HCT116 (cell line): Measurements from ENCODE around the gene RUNX2. TPM values are rescaled to one million over a fixed set of nuclear protein-coding genes. Genes with fewer than 3 reads are reported as not detected.

Experiments used
- ATAC-seq: fragments of 200-7000 bp; cut with Tn5 transposase; 2 replicates; pipeline ENCODE4 v1.9.1; 2020; ENCODE audit warnings: mild to moderate bottlenecking, moderate library complexity
- BruUV-seq: library from RNA; stranded (reverse); fragments of 400-500 nt; replicated peaks from 2 replicates; lab custom pipeline; 2021; lab: Mats Ljungman, UMichigan
- CTCF ChIA-PET: fragments of 300-600 bp; sonication (Branson Sonifier 250); formaldehyde crosslinking; loops from one replicate; lab custom pipeline; 2021; ENCODE audit warnings: antibody characterized with exemption; lab: Charles Lee
- POLR2A ChIA-PET: fragments of 300-600, 350-600 bp; sonication (Branson Sonifier 250); formaldehyde crosslinking; loops from one replicate; lab custom pipeline; 2021; ENCODE audit warnings: antibody characterized with exemption; lab: Charles Lee
- RAD21 ChIA-PET, 2 experiments: fragments of 300-600 bp; sonication (Branson Sonifier 250); formaldehyde crosslinking; loops; one replicate each; lab custom pipeline; 2023; ENCODE audit warnings: low total read pairs in 2 of 2; ENCODE audit not compliant: uncharacterized antibody in 2 of 2, unreplicated experiment in 2 of 2, low non-redundant PET in 1 of 2; lab: Charles Lee
- DNase-seq: peaks from one replicate; pipeline ENCODE4 v3.0.0-alpha.2; 2010; ENCODE audit warnings: low read depth, low spot score
- H2AFZ ChIP-seq: fragments of 200-600 bp; shearing (Covaris generic), sonication (generic); 2 replicates; pipeline ENCODE4 v1.6.1; 2017; ENCODE audit warnings: low read depth, mixed run types, mixed read lengths, antibody characterized with exemption, low read length; ENCODE audit not compliant: poor library complexity, severe bottlenecking
- H3K27ac ChIP-seq: 2 replicates; pipeline ENCODE4 v1.5.1; 2012; ENCODE audit warnings: low read depth, low read length
- H3K27me3 ChIP-seq: fragments of 200-600 bp; sonication (generic); 2 replicates; pipeline ENCODE4 v1.6.1; 2016; ENCODE audit warnings: mixed run types, low read length, mixed read lengths; ENCODE audit not compliant: insufficient read depth
- H3K36me3 ChIP-seq, 2 experiments: fragments of 200-500 bp in 1 of 2; fragments of 200-600 bp in 1 of 2; sonication (Bioruptor generic) in 1 of 2; sonication (generic) in 1 of 2; 2 replicates each; pipeline versions ENCODE4 v1.5.1 to v1.6.1; 2014 to 2016; ENCODE audit warnings: low read length in 2 of 2, inconsistent platforms in 1 of 2, mixed read lengths in 1 of 2, mixed run types in 1 of 2; ENCODE audit not compliant: insufficient read depth in 2 of 2, control insufficient read depth in 1 of 2
- H3K4me1 ChIP-seq, 2 experiments: fragments of 200-600 bp in 1 of 2; sonication (generic) in 1 of 2; 2 replicates each; pipeline versions ENCODE4 v1.5.1 to v1.6.1; 2012 to 2017; ENCODE audit warnings: low read length in 2 of 2, inconsistent platforms in 1 of 2, mild to moderate bottlenecking in 1 of 2, mixed read lengths in 1 of 2, mixed run types in 1 of 2, moderate library complexity in 1 of 2; ENCODE audit not compliant: insufficient read depth in 2 of 2, control insufficient read depth in 1 of 2
- H3K4me2 ChIP-seq: fragments of 200-600 bp; sonication (generic); 2 replicates; pipeline ENCODE4 v1.6.1; 2017; ENCODE audit warnings: mixed run types, low read length, mixed read lengths
- H3K4me3 ChIP-seq, 2 experiments: fragments of 200-600 bp in 1 of 2; sonication (generic) in 1 of 2; replicated peaks in 1 of 2; 2 replicates each; pipeline ENCODE4 v1.5.1; 2011 to 2016; ENCODE audit warnings: low read length in 2 of 2, control low read depth in 1 of 2, low read depth in 1 of 2, mild to moderate bottlenecking in 1 of 2, mixed read lengths in 1 of 2, mixed run types in 1 of 2
- H3K79me2 ChIP-seq: fragments of 200-600 bp; sonication (generic); 2 replicates; pipeline ENCODE4 v1.6.1; 2017; ENCODE audit warnings: mild to moderate bottlenecking, mixed run types, low read length, moderate library complexity, mixed read lengths; ENCODE audit not compliant: insufficient read depth
- H3K9ac ChIP-seq: fragments of 200-600 bp; sonication (generic); 2 replicates; pipeline ENCODE4 v1.6.1; 2016; ENCODE audit warnings: low read length, mixed read lengths
- H3K9me2 ChIP-seq: fragments of 200-600 bp; sonication (generic), shearing (Covaris generic); 2 replicates; pipeline ENCODE4 v1.6.1; 2017; ENCODE audit warnings: mixed run types, mild to moderate bottlenecking, moderate library complexity; ENCODE audit not compliant: insufficient read depth
- H3K9me3 ChIP-seq, 2 experiments: fragments of 200-500 bp in 1 of 2; fragments of 200-600 bp in 1 of 2; sonication (Bioruptor generic) in 1 of 2; sonication (generic) in 1 of 2; 2 replicates each; pipeline ENCODE4 v1.6.1; 2014 to 2017; ENCODE audit warnings: low read length in 2 of 2, mixed read lengths in 2 of 2, inconsistent platforms in 1 of 2, low read depth in 1 of 2, mild to moderate bottlenecking in 1 of 2, mixed run types in 1 of 2, moderate library complexity in 1 of 2; ENCODE audit not compliant: control insufficient read depth in 1 of 2, insufficient read depth in 1 of 2
- H4K20me1 ChIP-seq: fragments of 200-600 bp; sonication (generic), shearing (Covaris generic); 2 replicates; pipeline ENCODE4 v1.6.1; 2017; ENCODE audit warnings: mixed run types, mild to moderate bottlenecking, moderate library complexity; ENCODE audit not compliant: insufficient read depth
- CBX3 ChIP-seq: IDR thresholded peaks from 2 replicates; pipeline ENCODE4 v1.6.1; 2012; ENCODE audit warnings: low read depth
- EZH2phosphoT487 ChIP-seq: fragments of 200-600 bp; IDR thresholded peaks from 2 replicates; pipeline ENCODE4 v1.6.1; 2018; ENCODE audit warnings: antibody characterized with exemption, borderline replicate concordance
- JUND ChIP-seq: IDR thresholded peaks from 2 replicates; pipeline ENCODE4 v1.6.1; 2012
- POLR2A ChIP-seq: IDR thresholded peaks from 2 replicates; pipeline ENCODE4 v1.7.0; 2011; ENCODE audit warnings: borderline replicate concordance; ENCODE audit not compliant: insufficient read depth, insufficient read length; ENCODE audit errors: extremely low read depth
- RAD21 ChIP-seq: IDR thresholded peaks from 2 replicates; pipeline ENCODE4 v1.6.1; 2012; ENCODE audit warnings: low read depth, mild to moderate bottlenecking
- YY1 ChIP-seq: IDR thresholded peaks from 2 replicates; pipeline ENCODE4 v1.6.1; 2011; ENCODE audit warnings: low read length, low read depth, moderate library complexity, mild to moderate bottlenecking; ENCODE audit not compliant: insufficient replicate concordance; ENCODE audit errors: extremely low read depth
- ZNF274 ChIP-seq: fragments of 200-500 bp; sonication (Bioruptor generic); IDR thresholded peaks from 2 replicates; pipeline ENCODE4 v1.6.1; 2014; ENCODE audit warnings: mild to moderate bottlenecking, low read depth, low read length, inconsistent platforms
- intact Hi-C: fragments of 100-400 bp; cut with micrococcal nuclease; formaldehyde crosslinking; loops from 2 replicates; pipeline ENCODE4 v1.10.0; 2022
- total RNA-seq: library from RNA; stranded (reverse); gene quantifications from one replicate; pipeline ENCODE4 v1.2.1, GENCODE V29; 2021; ENCODE audit not compliant: unreplicated experiment
- TF ChIP-seq, protein P1 (sequence below): IDR thresholded peaks from 2 replicates; pipeline ENCODE4 v1.6.1; 2011; ENCODE audit warnings: mild to moderate bottlenecking, low read length, moderate library complexity; ENCODE audit not compliant: insufficient replicate concordance; ENCODE audit errors: extremely low read depth

The RUNX2 gene
- total RNA-seq, 1 experiment from 2014 or later: 1.1 TPM

DNA sequence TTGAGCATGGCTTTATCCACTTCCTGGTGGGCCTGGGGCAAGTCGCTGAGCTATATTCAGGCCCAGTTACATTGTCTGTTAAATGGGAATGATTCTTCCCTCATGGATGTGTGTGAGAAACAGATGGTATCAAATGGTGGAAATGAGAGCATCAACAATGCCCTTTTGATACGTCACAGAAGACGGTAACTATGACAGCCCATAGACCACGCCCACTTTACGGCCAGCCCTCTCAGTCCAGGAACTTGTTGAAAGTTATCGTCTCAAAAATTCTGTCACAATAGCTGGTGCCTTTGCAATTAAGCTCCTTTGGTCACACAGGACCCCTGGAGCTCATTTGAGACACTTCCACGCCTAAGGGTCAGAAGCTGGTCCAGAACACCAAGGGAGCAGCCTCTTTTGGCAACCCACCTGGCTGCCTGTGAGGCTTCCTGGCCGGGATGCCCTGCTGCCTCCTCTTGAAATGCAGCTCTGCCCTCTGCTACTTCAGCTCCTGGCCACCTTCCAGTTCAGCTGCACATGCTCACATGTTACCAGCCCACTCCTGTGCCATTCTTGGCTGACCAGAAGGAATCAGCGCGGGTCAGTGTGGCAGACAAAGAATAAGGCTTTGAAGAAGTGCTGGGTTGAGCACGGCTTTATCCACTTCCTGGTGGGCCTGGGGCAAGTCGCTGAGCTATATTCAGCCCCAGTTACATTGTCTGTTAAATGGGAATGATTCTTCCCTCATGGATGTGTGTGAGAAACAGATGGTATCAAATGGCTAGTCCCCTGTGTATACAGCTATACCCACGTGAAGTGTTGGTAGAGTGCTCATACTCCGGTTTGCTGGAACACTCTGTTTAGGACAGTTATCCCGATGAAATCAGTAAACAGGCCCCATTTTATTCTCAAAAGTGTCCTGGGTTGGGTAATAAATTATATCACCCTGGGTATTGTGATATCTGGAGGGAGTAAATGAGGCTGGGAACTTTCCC, 248.8 kb downstream of the RUNX2 start:
- Histone ChIP-seq H3K36me3 (no peaks in the 10 kb centered on the region), H3K27ac (no peak overlapping the region), H2AFZ (no peak overlapping the region), H3K9me2 (no peaks in the 10 kb centered on the region), H3K27me3 (no peaks in the 10 kb centered on the region), H3K79me2 (no peaks in the 10 kb centered on the region), H3K9me3 (no peaks in the 10 kb centered on the region), H3K4me3 (no peak overlapping the region), H3K4me1 (no peaks in the 10 kb centered on the region), H3K9ac (no peak overlapping the region), H4K20me1 (no peaks in the 10 kb centered on the region), H3K4me2 (no peak overlapping the region)
- ATAC-seq: no peak
- ChIA-PET POLR2A (no interaction called here), CTCF (no interaction called here), RAD21 (no interaction called here)
- no TSS peak for BruUV-seq
- intact Hi-C loops: no loop called here
- no peak for TF ChIP-seq CBX3
- no peak for TF ChIP-seq POLR2A
- TF ChIP-seq JUND: no peak
- TF ChIP-seq, protein P1, sequence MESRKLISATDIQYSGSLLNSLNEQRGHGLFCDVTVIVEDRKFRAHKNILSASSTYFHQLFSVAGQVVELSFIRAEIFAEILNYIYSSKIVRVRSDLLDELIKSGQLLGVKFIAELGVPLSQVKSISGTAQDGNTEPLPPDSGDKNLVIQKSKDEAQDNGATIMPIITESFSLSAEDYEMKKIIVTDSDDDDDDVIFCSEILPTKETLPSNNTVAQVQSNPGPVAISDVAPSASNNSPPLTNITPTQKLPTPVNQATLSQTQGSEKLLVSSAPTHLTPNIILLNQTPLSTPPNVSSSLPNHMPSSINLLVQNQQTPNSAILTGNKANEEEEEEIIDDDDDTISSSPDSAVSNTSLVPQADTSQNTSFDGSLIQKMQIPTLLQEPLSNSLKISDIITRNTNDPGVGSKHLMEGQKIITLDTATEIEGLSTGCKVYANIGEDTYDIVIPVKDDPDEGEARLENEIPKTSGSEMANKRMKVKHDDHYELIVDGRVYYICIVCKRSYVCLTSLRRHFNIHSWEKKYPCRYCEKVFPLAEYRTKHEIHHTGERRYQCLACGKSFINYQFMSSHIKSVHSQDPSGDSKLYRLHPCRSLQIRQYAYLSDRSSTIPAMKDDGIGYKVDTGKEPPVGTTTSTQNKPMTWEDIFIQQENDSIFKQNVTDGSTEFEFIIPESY: no peak
- TF ChIP-seq RAD21: no peak
- TF ChIP-seq ZNF274: no peak
- no peak for TF ChIP-seq EZH2phosphoT487
- no peak for TF ChIP-seq YY1
- DNase-seq: no peak
